Natural killer cell (primary cell): ENCODE measurements around the gene PRDM8. TPM values are rescaled to one million over a fixed set of nuclear protein-coding genes. Genes with fewer than 3 reads are reported as not detected.
A peak's percentile ranks its signal among the peaks of the same experiment; 100 is the strongest.

ENCODE experiments used
- ATAC-seq, 3 donors: fragments of 150-1000 bp in 2 of 3; fragments of 200-7000 bp in 1 of 3; cut with Tn5 transposase; 1 replicate in 1 of 3; 2 replicates in 2 of 3; pipeline ENCODE4 v1.10.0; 2021; ENCODE audit warnings: mild to moderate bottlenecking in 2 of 3, moderate library complexity in 2 of 3
- DNase-seq, 2 donors: peaks; one replicate each; pipeline versions ENCODE4 v3.0.0 to v3.0.0-alpha.2; 2013 to 2021; ENCODE audit warnings: mixed read lengths in 1 of 2
- H3K27ac ChIP-seq: one replicate; pipeline ENCODE4 v1.5.1; 2013; ENCODE audit warnings: mild to moderate bottlenecking, low read length
- H3K27me3 ChIP-seq: one replicate; pipeline ENCODE4 v1.6.1; 2013; ENCODE audit warnings: low read length; ENCODE audit not compliant: control insufficient read depth, insufficient read depth
- H3K36me3 ChIP-seq: one replicate; pipeline ENCODE4 v1.6.1; 2013; ENCODE audit warnings: low read length; ENCODE audit not compliant: control insufficient read depth, insufficient read depth
- H3K4me1 ChIP-seq: one replicate; pipeline ENCODE4 v1.6.1; 2013; ENCODE audit warnings: low read length; ENCODE audit not compliant: control insufficient read depth, insufficient read depth
- H3K4me3 ChIP-seq: one replicate; pipeline ENCODE4 v1.5.1; 2013; ENCODE audit warnings: low read length
- H3K9me3 ChIP-seq: one replicate; pipeline ENCODE4 v1.6.1; 2013; ENCODE audit warnings: low read length; ENCODE audit not compliant: control insufficient read depth, insufficient read depth
- H3K27ac Mint-ChIP-seq, 2 donors: one replicate each; pipeline ENCODE4 v1.8.0; 2022; ENCODE audit warnings: mild to moderate bottlenecking in 2 of 2, mixed read lengths in 2 of 2, moderate library complexity in 1 of 2
- H3K27me3 Mint-ChIP-seq, 2 donors: one replicate each; pipeline ENCODE4 v1.8.0; 2022; ENCODE audit warnings: low read depth in 2 of 2, mixed read lengths in 2 of 2
- H3K36me3 Mint-ChIP-seq: one replicate; pipeline ENCODE4 v1.8.0; 2022; ENCODE audit warnings: mixed read lengths
- H3K4me1 Mint-ChIP-seq, 2 donors: one replicate each; pipeline ENCODE4 v1.8.0; 2022; ENCODE audit warnings: mixed read lengths in 2 of 2
- H3K4me3 Mint-ChIP-seq: one replicate; pipeline ENCODE4 v1.8.0; 2022; ENCODE audit warnings: mild to moderate bottlenecking, moderate library complexity, mixed read lengths
- H3K9me3 Mint-ChIP-seq, 2 donors: one replicate each; pipeline ENCODE4 v1.8.0; 2022; ENCODE audit warnings: mixed read lengths in 2 of 2
- CTCF ChIP-seq: fragments of 200-600 bp; IDR thresholded peaks from one replicate; pipeline ENCODE4 v1.8.0; 2022; ENCODE audit warnings: antibody characterized with exemption
- WGBS: methylation state at CpG from one replicate; pipeline ENCODE4 v1.1.7; 2013; ENCODE audit warnings: missing lambda C conversion rate; ENCODE audit not compliant: insufficient coverage; 5-methylcytosine and 5-hydroxymethylcytosine counted together
- intact Hi-C: fragments of 100-400 bp; cut with micrococcal nuclease; formaldehyde crosslinking; loops from one replicate; pipeline ENCODE4 v1.14.2; 2022
- total RNA-seq, 4 donors: library from RNA; stranded (reverse); fragments of 120-200 nt in 1 of 4; gene quantifications; one replicate each; pipeline versions ENCODE4 v1.2.3 to v1.2.4, GENCODE V29; 2013 to 2022

PRDM8 gene
- total RNA-seq, 3 donors from 2014 or later (not counting 1 experiment from before 2014, with no cell fraction given) = 5.8 to 6.2 (median 6.0) TPM

- no peaks in the 10 kb centered on the region for H3K9me3 ChIP-seq
- DNase-seq (peak; percentile 84 to 94), ATAC-seq (peak; percentile 89 to 98 (median 93))
- Mint-ChIP-seq H3K4me1 (peaks cover 35 to 36% of the 10 kb centered on the region in 2 donors), H3K36me3 (no peaks in the 10 kb centered on the region), H3K27ac (peak overlapping the region; percentile 82 to 93), H3K27me3 (peaks cover 14 to 33% of the 10 kb centered on the region in 2 donors), H3K4me3 (peak overlapping the region; percentile 99), H3K9me3 (no peaks in the 10 kb centered on the region)
- no peaks in the 10 kb centered on the region for H3K27me3 ChIP-seq
- H3K4me3 ChIP-seq = peak overlapping the region; percentile 90
- TF ChIP-seq CTCF = peak; percentile 99
- intact Hi-C loops = loop anchor here (1.0 to 5.0 kb wide), 4 partner anchors 19 to 127 kb away; no protein-coding TSS in a partner anchor
- peak overlapping the region; percentile 82 for H3K27ac ChIP-seq
- 0% methylated on average over 44 of the region's 46 CpGs for WGBS
- H3K36me3 ChIP-seq = no peaks in the 10 kb centered on the region
- H3K4me1 ChIP-seq = peaks cover 32% of the 10 kb centered on the region
These were observed 13.1 kb upstream of the PRDM8 start for GRCh38 chr4:80184053-80184824.

- Mint-ChIP-seq H3K36me3 (no peaks in the 10 kb centered on the region), H3K4me1 (peaks cover 35 to 36% of the 10 kb centered on the region in 2 donors), H3K4me3 (peak overlapping the region; percentile 99), H3K27me3 (peaks cover 14 to 33% of the 10 kb centered on the region in 2 donors), H3K9me3 (no peaks in the 10 kb centered on the region), H3K27ac (peak overlapping the region; percentile 82 to 93)
- peak in 1 of 2 donors; percentile 47 for DNase-seq
- Histone ChIP-seq H3K4me1 (peaks cover 32% of the 10 kb centered on the region), H3K4me3 (peak overlapping the region; percentile 90), H3K27me3 (no peaks in the 10 kb centered on the region), H3K27ac (peak overlapping the region; percentile 82), H3K9me3 (no peaks in the 10 kb centered on the region), H3K36me3 (no peaks in the 10 kb centered on the region)
- no peak for TF ChIP-seq CTCF
- 4% methylated on average over 40 of the region's 42 CpGs for WGBS
- intact Hi-C loops = loop anchor here (1.0 to 5.0 kb wide), 4 partner anchors 18 to 128 kb away; no protein-coding TSS in a partner anchor
- ATAC-seq = no peak
These were observed 12.2 kb upstream of the PRDM8 start for GRCh38 chr4:80184825-80185756.

- no peaks in the 10 kb centered on the region for H3K9me3 ChIP-seq
- TF ChIP-seq CTCF = no peak
- Mint-ChIP-seq H3K4me3 (peak overlapping the region; percentile 99), H3K36me3 (no peaks in the 10 kb centered on the region), H3K27ac (peak overlapping the region; percentile 26 to 93), H3K9me3 (no peaks in the 10 kb centered on the region), H3K4me1 (peaks cover 35 to 36% of the 10 kb centered on the region in 2 donors), H3K27me3 (peaks cover 14 to 33% of the 10 kb centered on the region in 2 donors)
- H3K4me1 ChIP-seq = peaks cover 32% of the 10 kb centered on the region
- ATAC-seq (no peak), DNase-seq (no peak)
- 25% methylated on average over 22 of the region's 23 CpGs for WGBS
- intact Hi-C loops = loop anchor here (2.0 kb wide), 1 partner anchor 17 kb away; no protein-coding TSS in a partner anchor
- no peaks in the 10 kb centered on the region for H3K27me3 ChIP-seq
- no peak overlapping the region for H3K4me3 ChIP-seq
- no peaks in the 10 kb centered on the region for H3K36me3 ChIP-seq
- H3K27ac ChIP-seq = no peak overlapping the region
These were observed 11.3 kb upstream of the PRDM8 start for GRCh38 chr4:80185787-80186548.
